ENCODE measurements around the gene HES5. TPM values are rescaled to one million over a fixed set of nuclear protein-coding genes. Genes with fewer than 3 reads are reported as not detected.
A peak's percentile ranks its signal among the peaks of the same experiment; 100 is the strongest.

HES5 gene
- total RNA-seq, 4 donors from 2014 or later = 8.1 to 32.5 (median 9.6) TPM

- intact Hi-C loops (cut with DNase I; ENCODE audit: low total_unique reads) = no loop called here
- 88 to 91% methylated on average over 21 to 23 of the region's 24 CpGs for whole genome bisulfite sequencing, 2 donors
- no peak for DNase-seq (ENCODE audit: low spot score in 2 of 2)
- no peak overlapping the region for H3K4me3 ChIP-seq (ENCODE audit: low read depth, poor library complexity, severe bottlenecking)
- no peak for TF ChIP-seq CTCF (IDR thresholded peaks at IDR 0.05)
- no peak for TF ChIP-seq POLR2A (IDR thresholded peaks at IDR 0.05)
Measured at GRCh38 chr1:2561898-2562895, 32.1 kb upstream of the HES5 start.

GRCh38 chr1:2561446-2561845 lies 31.4 kb upstream of the HES5 start:
- WGBS, 2 donors = 83 to 88% methylated on average over 11 of the region's 11 CpGs

GRCh38 chr1:2560299-2561073 lies 30.4 kb upstream of the HES5 start:
- intact Hi-C loops (cut with DNase I; ENCODE audit: low total_unique reads) = no loop called here
- peak in 1 of 2 donors; percentile 85 for DNase-seq (ENCODE audit: low spot score in 2 of 2)
- 86 to 94% methylated on average over 13 to 14 of the region's 15 CpGs for WGBS, 2 donors
- H3K4me3 ChIP-seq (ENCODE audit: low read depth, poor library complexity, severe bottlenecking) = no peak overlapping the region
- TF ChIP-seq CTCF (IDR thresholded peaks at IDR 0.05) (no peak), POLR2A (IDR thresholded peaks at IDR 0.05) (no peak)

More at GRCh38 chr1:2561446-2561845, 31.4 kb upstream of the HES5 start:
- H3K4me3 ChIP-seq (ENCODE audit: low read depth, poor library complexity, severe bottlenecking) = no peak overlapping the region
- no peak for DNase-seq (ENCODE audit: low spot score in 2 of 2)
- intact Hi-C loops (cut with DNase I; ENCODE audit: low total_unique reads) = no loop called here
- TF ChIP-seq POLR2A (IDR thresholded peaks at IDR 0.05) (no peak), CTCF (IDR thresholded peaks at IDR 0.05) (no peak)

- WGBS, 2 donors = 81 to 88% methylated on average over 19 to 24 of the region's 35 CpGs
- DNase-seq (ENCODE audit: low spot score in 2 of 2) = no peak
- intact Hi-C loops (cut with DNase I; ENCODE audit: low total_unique reads) = no loop called here
- TF ChIP-seq POLR2A (IDR thresholded peaks at IDR 0.05) (no peak), CTCF (IDR thresholded peaks at IDR 0.05) (no peak)
- H3K4me3 ChIP-seq (ENCODE audit: low read depth, poor library complexity, severe bottlenecking) = no peak overlapping the region
Measured at GRCh38 chr1:2559509-2560298, 29.6 kb upstream of the HES5 start.

- 86 to 100% methylated on average over 5 to 6 of the region's 6 CpGs for WGBS, 2 donors
- no peak overlapping the region for H3K4me3 ChIP-seq (ENCODE audit: low read depth, poor library complexity, severe bottlenecking)
- intact Hi-C loops (cut with DNase I; ENCODE audit: low total_unique reads) = no loop called here
- no peak for DNase-seq (ENCODE audit: low spot score in 2 of 2)
- no peak for TF ChIP-seq CTCF (IDR thresholded peaks at IDR 0.05)
- no peak for TF ChIP-seq POLR2A (IDR thresholded peaks at IDR 0.05)
Measured at GRCh38 chr1:2558861-2559260, 28.8 kb upstream of the HES5 start.
